ENCODE measurements around the gene C2CD2. TPM values are rescaled to one million over a fixed set of nuclear protein-coding genes. Genes with fewer than 3 reads are reported as not detected.

The C2CD2 gene
- total RNA-seq, 1 experiment from 2014 or later = 50.4 TPM

GRCh38 chr21:41857771-41858300, 96.0 kb downstream of the C2CD2 start:
- Histone ChIP-seq H3F3A (ENCODE audit: low read length, unreplicated experiment) (no peaks in the 10 kb centered on the region), H3K4me2 (ENCODE audit: low read length) (no peak overlapping the region), H2AFZ (ENCODE audit: low read length) (no peak overlapping the region), H3K9ac (ENCODE audit: low read length) (no peak overlapping the region), H3K36me3 (ENCODE audit: low read depth, low read length) (peaks cover 14% of the 10 kb centered on the region), H3K27ac (ENCODE audit: low read length) (no peak overlapping the region), H3K4me1 (ENCODE audit: insufficient read depth, low read length) (peaks cover 4% of the 10 kb centered on the region), H3K9me3 (ENCODE audit: low read length) (no peaks in the 10 kb centered on the region), H4K20me1 (ENCODE audit: low read length) (no peaks in the 10 kb centered on the region), H3K27me3 (ENCODE audit: low read length) (no peaks in the 10 kb centered on the region), H3K9me2 (replicated peaks; ENCODE audit: low read length) (no peaks in the 10 kb centered on the region), H3K79me2 (ENCODE audit: low read length) (peaks cover 21% of the 10 kb centered on the region), H3K4me3 (ENCODE audit: low read length) (no peak overlapping the region)
- ChIA-PET POLR2A (ENCODE audit: unreplicated experiment) (no interaction called here), CTCF (no interaction called here)
- TF ChIP-seq, protein P1, sequence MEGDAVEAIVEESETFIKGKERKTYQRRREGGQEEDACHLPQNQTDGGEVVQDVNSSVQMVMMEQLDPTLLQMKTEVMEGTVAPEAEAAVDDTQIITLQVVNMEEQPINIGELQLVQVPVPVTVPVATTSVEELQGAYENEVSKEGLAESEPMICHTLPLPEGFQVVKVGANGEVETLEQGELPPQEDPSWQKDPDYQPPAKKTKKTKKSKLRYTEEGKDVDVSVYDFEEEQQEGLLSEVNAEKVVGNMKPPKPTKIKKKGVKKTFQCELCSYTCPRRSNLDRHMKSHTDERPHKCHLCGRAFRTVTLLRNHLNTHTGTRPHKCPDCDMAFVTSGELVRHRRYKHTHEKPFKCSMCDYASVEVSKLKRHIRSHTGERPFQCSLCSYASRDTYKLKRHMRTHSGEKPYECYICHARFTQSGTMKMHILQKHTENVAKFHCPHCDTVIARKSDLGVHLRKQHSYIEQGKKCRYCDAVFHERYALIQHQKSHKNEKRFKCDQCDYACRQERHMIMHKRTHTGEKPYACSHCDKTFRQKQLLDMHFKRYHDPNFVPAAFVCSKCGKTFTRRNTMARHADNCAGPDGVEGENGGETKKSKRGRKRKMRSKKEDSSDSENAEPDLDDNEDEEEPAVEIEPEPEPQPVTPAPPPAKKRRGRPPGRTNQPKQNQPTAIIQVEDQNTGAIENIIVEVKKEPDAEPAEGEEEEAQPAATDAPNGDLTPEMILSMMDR (conservative IDR thresholded peaks at IDR 0.05; ENCODE audit: low read depth, low read length) = no peak
- no peak for TF ChIP-seq EZH2phosphoT487 (IDR thresholded peaks at IDR 0.05; ENCODE audit: borderline replicate concordance, low read length)
- TF ChIP-seq EZH2 (IDR thresholded peaks at IDR 0.05; ENCODE audit: low read length, unreplicated experiment) = no peak
- intact Hi-C loops (cut with micrococcal nuclease) = no loop called here
- BruUV-seq (replicated peaks) = no TSS peak
- ATAC-seq = no peak
- DNase-seq = no peak

GRCh38 chr21:41856572-41856971, 97.2 kb downstream of the C2CD2 start:
- no peak for TF ChIP-seq EZH2phosphoT487 (IDR thresholded peaks at IDR 0.05; ENCODE audit: borderline replicate concordance, low read length)
- TF ChIP-seq, protein P1 (conservative IDR thresholded peaks at IDR 0.05; ENCODE audit: low read depth, low read length) = no peak
- no peak for TF ChIP-seq EZH2 (IDR thresholded peaks at IDR 0.05; ENCODE audit: low read length, unreplicated experiment)

GRCh38 chr21:41854426-41854995, 99.3 kb downstream of the C2CD2 start:
- Histone ChIP-seq H3K4me1 (ENCODE audit: insufficient read depth, low read length) (no peaks in the 10 kb centered on the region), H3K4me3 (ENCODE audit: low read length) (no peak overlapping the region), H3K9me3 (ENCODE audit: low read length) (no peaks in the 10 kb centered on the region), H3K36me3 (ENCODE audit: low read depth, low read length) (peaks cover 16% of the 10 kb centered on the region), H3F3A (ENCODE audit: low read length, unreplicated experiment) (no peaks in the 10 kb centered on the region), H2AFZ (ENCODE audit: low read length) (no peak overlapping the region), H4K20me1 (ENCODE audit: low read length) (no peaks in the 10 kb centered on the region), H3K27me3 (ENCODE audit: low read length) (no peaks in the 10 kb centered on the region), H3K79me2 (ENCODE audit: low read length) (no peaks in the 10 kb centered on the region), H3K9ac (ENCODE audit: low read length) (no peak overlapping the region), H3K9me2 (replicated peaks; ENCODE audit: low read length) (no peaks in the 10 kb centered on the region), H3K4me2 (ENCODE audit: low read length) (no peak overlapping the region), H3K27ac (ENCODE audit: low read length) (no peak overlapping the region)
- BruUV-seq (replicated peaks) = no TSS peak
- no peak for DNase-seq
- TF ChIP-seq, protein P1 (conservative IDR thresholded peaks at IDR 0.05; ENCODE audit: low read depth, low read length) = no peak
- TF ChIP-seq EZH2phosphoT487 (IDR thresholded peaks at IDR 0.05; ENCODE audit: borderline replicate concordance, low read length) (no peak), EZH2 (IDR thresholded peaks at IDR 0.05; ENCODE audit: low read length, unreplicated experiment) (no peak)
- intact Hi-C loops (cut with micrococcal nuclease) = no loop called here
- ChIA-PET POLR2A (ENCODE audit: unreplicated experiment) (no interaction called here), CTCF (no interaction called here)
- ATAC-seq = no peak

More at GRCh38 chr21:41856572-41856971, 97.2 kb downstream of the C2CD2 start:
- Histone ChIP-seq H3K4me3 (ENCODE audit: low read length) (no peak overlapping the region), H3K4me1 (ENCODE audit: insufficient read depth, low read length) (no peaks in the 10 kb centered on the region), H3K36me3 (ENCODE audit: low read depth, low read length) (peaks cover 16% of the 10 kb centered on the region), H3K27me3 (ENCODE audit: low read length) (no peaks in the 10 kb centered on the region), H3K79me2 (ENCODE audit: low read length) (peaks cover 10% of the 10 kb centered on the region; the same call in 1 of the 2 replicates), H4K20me1 (ENCODE audit: low read length) (no peaks in the 10 kb centered on the region), H3K27ac (ENCODE audit: low read length) (no peak overlapping the region), H2AFZ (ENCODE audit: low read length) (no peak overlapping the region), H3K9me3 (ENCODE audit: low read length) (no peaks in the 10 kb centered on the region), H3F3A (ENCODE audit: low read length, unreplicated experiment) (no peaks in the 10 kb centered on the region), H3K4me2 (ENCODE audit: low read length) (no peak overlapping the region), H3K9ac (ENCODE audit: low read length) (no peak overlapping the region), H3K9me2 (replicated peaks; ENCODE audit: low read length) (no peaks in the 10 kb centered on the region)
- CTCF ChIA-PET = no interaction called here
- DNase-seq (no peak), ATAC-seq (no peak)
- POLR2A ChIA-PET (ENCODE audit: unreplicated experiment) = no interaction called here
- BruUV-seq (replicated peaks) = no TSS peak
- intact Hi-C loops (cut with micrococcal nuclease) = no loop called here

All from PC-3 (cell line).